GM19438 (cell line): ENCODE results near the gene UBAP1L.
"Not testable (repeated sequence)": the region's sequence is repeated elsewhere in the genome, so short reads cannot be mapped to it uniquely, and the experiment has no call there.

Experiments used
- ATAC-seq: cut with Tn5 transposase; IDR thresholded peaks from one replicate; pipeline ENCODE4 v1.9.1; 2021; ENCODE audit warnings: low read depth; ENCODE audit not compliant: unreplicated experiment

Gene UBAP1L

DNA sequence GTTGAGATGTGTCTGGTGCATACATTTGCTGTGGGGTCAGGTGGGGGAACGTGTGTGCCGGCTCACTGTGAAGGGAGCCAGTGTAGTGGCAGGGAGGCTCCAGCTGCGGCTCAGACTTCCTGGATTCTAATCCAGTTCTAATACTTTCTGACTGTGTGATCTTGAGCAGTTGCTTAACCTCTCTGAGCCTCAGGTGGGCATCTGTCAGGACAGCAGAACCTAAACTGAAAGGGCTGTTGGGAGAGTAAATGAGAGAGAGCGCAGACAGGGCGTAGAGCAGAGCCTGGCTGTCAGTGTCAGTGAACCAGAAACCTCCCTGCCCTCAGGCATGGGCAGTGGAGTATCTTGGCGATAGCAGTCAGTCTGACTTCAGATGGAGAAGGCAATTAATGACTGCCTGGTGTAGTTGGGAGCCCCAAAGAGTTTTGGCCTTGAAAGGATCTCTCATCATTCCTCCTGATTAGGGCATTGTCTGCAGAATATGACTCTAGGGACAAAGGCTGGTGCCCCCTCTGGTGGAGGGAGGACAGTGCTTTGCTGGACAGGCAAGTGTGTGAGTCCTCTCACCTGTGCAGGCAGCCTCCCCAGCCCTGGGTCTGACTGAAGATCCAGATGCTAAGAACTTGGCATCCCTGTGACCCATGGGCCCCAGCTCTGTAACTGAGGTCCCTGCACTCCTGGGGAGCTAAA lies 28.9 kb downstream of the UBAP1L start:
- no peak for ATAC-seq

DNA sequence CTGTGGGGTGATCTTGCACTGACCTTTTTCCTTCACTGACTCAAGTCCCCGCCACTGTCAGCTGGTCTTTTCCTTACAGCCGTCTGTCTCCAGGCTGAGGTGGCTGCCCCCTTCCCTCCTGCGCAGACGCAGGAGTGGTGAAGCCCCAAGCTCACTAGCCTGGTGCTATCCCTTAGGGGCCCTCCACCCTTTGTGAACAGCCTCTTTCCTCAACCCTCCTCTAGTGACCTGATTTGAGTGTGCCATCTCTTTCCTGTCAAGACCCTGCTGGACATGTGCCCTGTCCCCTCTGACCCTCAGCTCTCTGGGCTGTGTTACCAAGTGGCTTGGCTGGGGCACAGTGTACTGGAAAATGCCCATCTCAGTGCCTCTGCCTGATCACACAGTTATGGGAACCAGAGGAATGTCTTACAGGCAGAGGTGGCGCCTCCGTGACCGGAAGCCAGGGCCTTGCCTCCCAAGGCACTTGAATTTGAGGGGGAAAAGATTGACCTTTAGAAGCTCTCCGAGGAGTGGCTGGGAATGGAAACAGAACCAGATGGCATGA lies 29.7 kb downstream of the UBAP1L start:
- no peak for ATAC-seq

- no peak for ATAC-seq
These were observed 30.3 kb downstream of the UBAP1L start for GRCh38 chr15:65084500-65085206.

DNA sequence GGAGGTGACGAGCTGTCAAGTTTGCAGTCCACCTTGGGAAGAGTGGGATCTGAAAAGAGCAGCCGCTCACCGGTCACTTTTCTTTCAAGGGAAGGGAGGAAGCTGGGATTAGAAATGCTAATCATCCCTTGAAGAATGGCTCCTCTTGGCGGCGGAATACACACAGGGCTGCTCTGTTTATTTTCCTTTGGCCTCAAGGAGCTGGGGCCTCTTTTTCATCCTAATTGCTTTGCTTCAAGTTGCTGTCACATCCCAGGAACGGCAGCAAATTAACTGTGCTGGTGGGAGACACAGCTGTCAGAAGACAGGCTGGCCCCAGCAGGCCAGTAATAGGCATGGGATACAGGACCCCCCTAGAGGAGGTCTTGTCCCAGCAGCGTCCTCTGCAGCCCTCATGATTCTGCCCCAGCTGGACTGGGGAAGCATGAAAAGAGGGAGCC lies 31.7 kb downstream of the UBAP1L start:
- ATAC-seq = no peak

GRCh38 chr15:65082303-65082953 lies 32.6 kb downstream of the UBAP1L start:
- no peak for ATAC-seq

DNA sequence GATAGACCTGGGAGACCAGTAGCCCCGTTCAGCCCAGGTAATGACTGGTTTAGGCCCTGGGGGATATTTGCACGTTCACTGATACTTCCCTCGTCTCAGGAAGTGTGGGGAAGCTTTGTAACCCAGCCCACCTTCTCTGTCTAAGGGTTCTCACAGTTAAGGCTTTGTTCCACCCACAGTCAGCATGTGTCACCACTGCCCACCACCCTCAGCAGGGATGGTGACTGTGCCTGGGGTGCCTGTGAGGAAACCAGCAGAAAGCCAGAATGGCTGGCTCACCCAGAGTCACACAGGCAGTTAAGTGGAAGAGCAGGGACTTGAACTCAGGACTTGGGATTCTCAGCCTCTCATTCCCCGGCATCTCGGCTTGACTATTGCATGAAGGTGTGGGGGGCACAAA lies 33.2 kb downstream of the UBAP1L start:
- no peak for ATAC-seq

GRCh38 chr15:65081270-65081669 lies 33.7 kb downstream of the UBAP1L start:
- ATAC-seq = no peak

- ATAC-seq = no peak
These were observed 35.4 kb downstream of the UBAP1L start for GRCh38 chr15:65079580-65079979.

DNA sequence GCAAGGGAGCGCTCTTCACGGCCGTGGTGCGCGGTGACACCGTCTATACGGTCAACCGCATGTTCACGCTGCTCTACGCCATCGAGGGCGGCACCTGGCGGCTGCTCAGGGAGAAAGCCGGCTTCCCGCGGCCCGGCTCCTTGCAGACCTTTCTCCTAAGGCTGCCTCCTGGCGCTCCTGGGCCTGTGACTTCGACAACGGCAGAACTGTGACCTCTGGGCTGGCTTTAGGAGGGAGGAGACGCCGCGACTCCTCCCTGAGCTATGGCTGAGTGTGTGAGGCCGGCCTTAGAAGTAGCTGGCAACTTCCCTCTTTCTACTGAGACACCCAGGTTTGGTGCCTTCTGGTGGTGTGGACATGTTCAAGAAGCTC lies 37.0 kb downstream of the UBAP1L start:
- no peak for ATAC-seq

- ATAC-seq = no peak
These were observed 37.6 kb downstream of the UBAP1L start for GRCh38 chr15:65077291-65077980.

GRCh38 chr15:65076486-65077290 lies 38.3 kb downstream of the UBAP1L start, which contains the start of gene KBTBD13:
TSS of gene KBTBD13 (plus strand) at chr15:65076746. CDS start at chr15:65076816, 70 bp downstream.
- no peak for ATAC-seq

DNA sequence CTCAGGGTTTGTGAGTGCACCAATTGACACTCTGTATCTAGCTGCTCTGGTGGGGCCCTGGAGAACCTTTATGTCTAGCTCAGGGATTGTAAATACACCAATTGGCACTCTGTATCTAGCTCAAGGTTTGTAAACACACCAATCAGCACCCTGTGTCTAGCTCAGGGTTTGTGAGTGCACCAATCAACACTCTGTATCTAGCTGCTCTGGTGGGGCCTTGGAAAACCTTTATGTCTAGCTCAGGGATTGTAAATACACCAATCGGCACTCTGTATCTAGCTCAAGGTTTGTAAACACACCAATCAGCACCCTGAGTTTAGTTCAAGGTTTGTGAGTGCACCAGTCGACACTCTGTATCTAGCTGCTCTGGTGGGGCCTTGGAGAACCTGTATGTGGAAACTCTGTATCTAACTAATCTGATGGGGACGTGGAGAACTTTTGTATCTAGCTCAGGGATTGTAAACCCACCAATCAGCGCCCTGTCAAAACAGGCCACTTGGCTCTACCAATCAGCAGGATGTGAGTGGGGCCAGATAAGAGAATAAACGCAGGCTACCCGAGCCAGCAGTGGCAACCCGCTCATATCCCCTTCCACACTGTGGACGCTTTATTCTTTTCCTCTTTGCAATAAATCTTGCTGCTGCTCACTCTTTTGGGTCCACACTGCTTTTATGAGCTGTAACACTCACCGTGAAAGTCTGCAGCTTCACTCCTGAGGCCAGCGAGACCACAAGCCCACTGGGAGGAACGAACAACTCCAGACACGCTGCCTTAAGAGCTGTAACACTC lies 39.2 kb downstream of the UBAP1L start:
- not testable (repeated sequence) for ATAC-seq

- not testable (repeated sequence) for ATAC-seq
These were observed 40.1 kb downstream of the UBAP1L start for GRCh38 chr15:65074946-65075345.

GRCh38 chr15:65072617-65073016 lies 42.4 kb downstream of the UBAP1L start:
- no peak for ATAC-seq

DNA sequence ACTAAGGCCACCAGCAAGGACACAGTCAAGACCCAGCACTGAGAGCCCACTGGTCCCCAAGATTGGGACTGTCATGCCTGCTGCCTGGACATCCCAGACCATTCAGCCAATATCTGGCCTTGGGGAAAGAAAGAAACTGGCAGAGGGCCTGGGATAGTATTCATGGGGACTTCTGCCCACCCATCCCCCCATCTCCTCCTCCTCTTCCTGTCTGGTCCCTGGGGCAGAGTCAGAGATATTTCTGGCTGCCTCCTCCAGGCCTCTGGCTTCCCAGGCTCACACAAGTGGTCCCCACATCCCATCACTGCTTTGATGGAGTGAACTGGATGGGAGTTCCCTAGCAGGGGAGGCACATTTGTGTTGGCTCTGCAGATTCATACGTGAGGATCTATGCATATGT lies 43.0 kb downstream of the UBAP1L start:
- ATAC-seq = no peak

DNA sequence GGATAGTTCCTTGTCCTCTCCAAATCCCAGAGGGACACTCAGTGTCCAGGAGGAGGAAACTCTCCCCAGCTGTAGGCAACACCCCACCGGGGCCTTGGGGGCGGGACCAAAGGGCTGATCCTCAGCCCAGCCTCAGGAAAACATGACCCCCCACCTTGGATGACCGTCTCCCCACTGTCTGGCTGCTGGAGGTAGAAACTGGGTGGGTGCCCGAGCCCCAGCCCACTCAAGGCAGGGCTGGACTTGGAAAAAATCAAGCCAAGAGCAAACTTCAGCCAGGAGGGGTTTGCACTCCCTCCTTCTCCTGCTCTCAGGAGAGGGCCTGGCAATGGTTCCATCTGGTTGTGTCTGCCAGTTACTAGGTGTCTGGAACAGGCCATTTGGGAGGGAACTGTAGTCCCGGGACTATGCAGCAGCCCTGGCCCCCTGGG lies 43.6 kb downstream of the UBAP1L start:
- ATAC-seq = no peak

DNA sequence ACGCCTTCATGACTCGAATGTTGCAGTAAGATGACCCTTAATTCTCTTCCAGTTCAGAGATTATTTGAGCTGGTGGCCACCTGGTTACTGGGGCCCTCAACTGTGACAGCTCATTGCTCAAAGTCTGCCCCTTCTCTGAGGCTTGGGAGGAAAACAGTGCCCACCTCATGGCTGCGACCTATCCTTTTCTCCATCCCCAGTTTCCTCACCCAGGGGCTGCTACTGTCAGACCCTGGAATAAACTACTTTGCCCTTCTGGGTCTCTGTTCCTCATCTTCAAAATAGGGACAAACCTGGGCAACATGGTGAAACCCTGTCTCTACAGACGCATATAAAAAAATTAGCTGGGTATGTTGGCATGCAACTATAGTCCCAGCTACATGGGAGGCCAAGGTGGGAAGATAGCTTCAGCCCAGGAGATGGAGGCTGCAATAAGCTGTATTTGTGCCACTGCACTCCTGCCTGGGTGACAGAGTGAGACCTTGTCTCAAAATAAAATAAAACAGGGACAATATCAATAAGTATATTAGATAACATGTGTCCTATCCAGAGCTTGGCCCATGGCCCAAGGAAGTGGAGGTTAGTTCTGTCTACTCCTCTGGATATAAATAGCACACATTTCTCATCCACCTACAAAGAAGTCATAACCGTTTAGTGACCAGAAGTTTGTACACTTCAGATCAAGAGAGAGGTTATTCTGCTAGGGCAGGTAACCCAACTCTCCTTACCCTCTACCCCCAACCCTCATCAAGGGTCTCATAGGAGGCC lies 45.0 kb downstream of the UBAP1L start:
- no peak for ATAC-seq

- no peak for ATAC-seq
These were observed 45.8 kb downstream of the UBAP1L start for GRCh38 chr15:65069179-65069578.
